Calu3 (cell line): ENCODE data around the gene TREML2. TPM values are rescaled to one million over a fixed set of nuclear protein-coding genes. Genes with fewer than 3 reads are reported as not detected.

Experiments used
- BruUV-seq: library from RNA; stranded (reverse); fragments of 400-500 nt; replicated peaks from 2 replicates; lab custom pipeline; 2021; lab: Mats Ljungman, UMichigan
- CTCF ChIA-PET: fragments of 300-600 bp; sonication (Branson Sonifier 250); formaldehyde crosslinking; loops from one replicate; lab custom pipeline; 2022; ENCODE audit warnings: antibody characterized with exemption; lab: Charles Lee
- DNase-seq: peaks from one replicate; pipeline ENCODE4 v3.0.0; 2022
- H3K27ac Mint-ChIP-seq: one replicate; pipeline ENCODE4 v1.8.0; 2022; ENCODE audit warnings: mixed read lengths; ENCODE audit not compliant: unreplicated experiment
- H3K27me3 Mint-ChIP-seq: one replicate; pipeline ENCODE4 v1.8.0; 2022; ENCODE audit warnings: mixed read lengths; ENCODE audit not compliant: unreplicated experiment
- H3K36me3 Mint-ChIP-seq: one replicate; pipeline ENCODE4 v1.8.0; 2022; ENCODE audit warnings: mild to moderate bottlenecking, moderate library complexity, mixed read lengths; ENCODE audit not compliant: insufficient read depth, unreplicated experiment
- H3K4me1 Mint-ChIP-seq: one replicate; pipeline ENCODE4 v1.8.0; 2022; ENCODE audit warnings: mild to moderate bottlenecking, low read depth, mixed read lengths; ENCODE audit not compliant: unreplicated experiment
- H3K4me3 Mint-ChIP-seq: one replicate; pipeline ENCODE4 v1.8.0; 2022; ENCODE audit warnings: mild to moderate bottlenecking, low read depth, moderate library complexity, mixed read lengths; ENCODE audit not compliant: unreplicated experiment
- H3K9me3 Mint-ChIP-seq: one replicate; pipeline ENCODE4 v1.8.0; 2022; ENCODE audit warnings: low read depth, mixed read lengths; ENCODE audit not compliant: unreplicated experiment
- CTCF ChIP-seq: fragments of 200-600 bp; IDR thresholded peaks from one replicate; pipeline ENCODE4 v1.8.0; 2022; ENCODE audit warnings: antibody characterized with exemption; ENCODE audit not compliant: unreplicated experiment
- intact Hi-C: fragments of 100-400 bp; cut with micrococcal nuclease; formaldehyde crosslinking; loops from one replicate; pipeline ENCODE4 v1.10.0; 2022; ENCODE audit not compliant: unreplicated experiment
- total RNA-seq: library from RNA; stranded (reverse); gene quantifications from 2 replicates; pipeline ENCODE4 v1.2.3, GENCODE V29; 2022

The TREML2 gene
- total RNA-seq, 1 experiment from 2014 or later = not detected

GRCh38 chr6:41226752-41227151 is 25.8 kb upstream of the TREML2 start:
- Mint-ChIP-seq H3K9me3 (peaks cover 2% of the 10 kb centered on the region), H3K27me3 (peaks cover 74% of the 10 kb centered on the region), H3K36me3 (no peaks in the 10 kb centered on the region), H3K4me1 (no peaks in the 10 kb centered on the region), H3K27ac (no peak overlapping the region), H3K4me3 (no peak overlapping the region)
- no peak for TF ChIP-seq CTCF
- intact Hi-C loops = no loop called here
- no peak for DNase-seq
- CTCF ChIA-PET = no interaction called here
- no TSS peak for BruUV-seq

GRCh38 chr6:41224800-41225199 is 23.9 kb upstream of the TREML2 start:
- Mint-ChIP-seq H3K9me3 (peaks cover 4% of the 10 kb centered on the region), H3K27me3 (peaks cover 54% of the 10 kb centered on the region), H3K4me3 (no peak overlapping the region), H3K36me3 (no peaks in the 10 kb centered on the region), H3K4me1 (no peaks in the 10 kb centered on the region), H3K27ac (no peak overlapping the region)
- no TSS peak for BruUV-seq
- intact Hi-C loops = no loop called here
- DNase-seq = no peak
- TF ChIP-seq CTCF = no peak
- CTCF ChIA-PET = interaction anchor here (0.7 kb wide), 1 partner anchor 76 kb away, joined by 4 read pairs; no protein-coding TSS in a partner anchor

- no peak for DNase-seq
- TF ChIP-seq CTCF = no peak
- Mint-ChIP-seq H3K9me3 (peaks cover 9% of the 10 kb centered on the region), H3K4me3 (no peak overlapping the region), H3K36me3 (no peaks in the 10 kb centered on the region), H3K27me3 (peaks cover 32% of the 10 kb centered on the region), H3K27ac (no peak overlapping the region), H3K4me1 (no peaks in the 10 kb centered on the region)
- intact Hi-C loops = no loop called here
- CTCF ChIA-PET = interaction anchor here (0.5 kb wide), 1 partner anchor 35 kb away, joined by 6 read pairs; no protein-coding TSS in a partner anchor
- BruUV-seq = no TSS peak
These were observed 21.6 kb upstream of the TREML2 start for GRCh38 chr6:41222513-41222912.

- BruUV-seq = no TSS peak
- H3K9me3 Mint-ChIP-seq = peaks cover 10% of the 10 kb centered on the region
- H3K4me1 Mint-ChIP-seq = no peaks in the 10 kb centered on the region
- no peaks in the 10 kb centered on the region for H3K36me3 Mint-ChIP-seq
- CTCF ChIA-PET = interaction anchor here (0.5 kb wide), 1 partner anchor 35 kb away, joined by 6 read pairs; no protein-coding TSS in a partner anchor
- no peak for DNase-seq
- H3K27me3 Mint-ChIP-seq = peaks cover 27% of the 10 kb centered on the region
- H3K27ac Mint-ChIP-seq = no peak overlapping the region
- no peak overlapping the region for H3K4me3 Mint-ChIP-seq
- intact Hi-C loops = no loop called here
- TF ChIP-seq CTCF = no peak
These were observed 21.1 kb upstream of the TREML2 start for GRCh38 chr6:41222045-41222444.
